NCI-H2107 treated with DMSO at 0.1 percent for 48 hours (cell line): ENCODE data around the gene OTOL1.

ENCODE experiments used
- DNase-seq: peaks from one replicate; lab custom pipeline; 2025; ENCODE audit not compliant: unreplicated experiment; lab: John Stamatoyannopoulos, UW

OTOL1 gene

DNA sequence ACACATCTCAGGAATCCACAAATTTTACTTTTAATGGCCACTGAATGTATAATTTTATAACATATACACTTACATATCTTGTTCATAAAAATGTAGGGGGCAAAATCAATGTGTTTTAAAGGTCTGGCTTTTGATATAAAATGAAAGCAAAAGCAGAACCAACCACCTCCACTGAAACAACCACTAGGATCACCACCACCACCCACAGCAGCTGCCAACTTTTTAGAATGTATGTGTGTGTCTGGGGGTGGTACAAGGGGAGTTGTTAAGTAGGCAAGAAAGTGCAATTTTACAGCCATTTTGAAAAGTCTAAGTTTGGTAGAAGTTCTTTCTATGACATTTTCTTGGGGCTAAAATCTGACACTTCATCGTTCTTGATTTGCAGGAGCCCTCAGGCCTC, 44.0 kb downstream of the OTOL1 start:
- DNase-seq, result no peak

GRCh38 chr3:161545824-161546223, 49.2 kb downstream of the OTOL1 start:
- no peak for DNase-seq

- no peak for DNase-seq
Measured at GRCh38 chr3:161548301-161548700, 51.7 kb downstream of the OTOL1 start.

- no peak for DNase-seq
Measured at GRCh38 chr3:161549261-161549660, 52.7 kb downstream of the OTOL1 start.

- no peak for DNase-seq
Measured at GRCh38 chr3:161550491-161551195, 54.0 kb downstream of the OTOL1 start.

DNA sequence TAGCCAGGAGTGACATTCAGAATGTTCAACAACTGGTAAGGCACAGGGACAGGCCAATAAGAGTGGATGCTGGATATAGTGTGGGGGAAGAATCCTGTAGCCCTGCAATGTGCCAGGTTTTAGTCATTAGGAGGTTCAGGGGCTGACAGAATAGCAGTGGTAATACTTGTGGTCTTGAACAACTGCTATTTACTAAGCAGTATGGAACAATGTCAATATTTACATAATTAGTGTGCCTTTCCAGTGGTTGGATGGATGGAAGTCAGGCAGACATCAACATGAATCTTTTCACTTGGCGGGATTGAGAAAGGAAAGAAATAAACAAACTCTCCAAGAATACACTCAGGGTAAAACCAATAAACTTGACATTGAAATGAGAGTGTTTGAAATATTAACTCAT, 55.1 kb downstream of the OTOL1 start:
- DNase-seq, result no peak

DNA sequence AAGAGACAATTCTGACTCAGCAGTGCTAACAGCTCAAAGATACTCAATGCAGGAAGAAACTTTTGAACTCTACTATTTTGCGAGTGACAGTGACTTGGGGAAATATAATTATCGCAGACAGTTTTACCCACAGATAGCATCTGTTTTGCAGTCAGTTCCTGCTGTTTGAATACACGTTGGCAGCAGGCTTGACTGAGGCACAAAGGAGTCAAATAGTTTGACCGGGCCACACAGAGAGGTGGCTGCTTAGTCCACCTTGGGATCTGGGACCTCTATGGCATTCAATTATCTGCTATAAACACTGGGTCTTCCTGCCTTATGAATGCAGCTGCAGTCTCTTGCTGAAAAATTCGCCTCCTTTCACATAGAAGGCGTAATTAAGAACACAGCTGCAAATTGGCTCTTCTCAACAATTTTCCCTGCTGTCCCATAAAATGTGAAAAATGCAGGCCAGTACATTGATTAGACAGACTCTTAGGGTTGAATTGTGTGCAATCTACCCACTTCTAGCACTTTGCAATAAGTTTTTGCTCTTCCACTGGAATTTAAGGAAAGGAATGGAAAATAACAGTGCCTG, 56.5 kb downstream of the OTOL1 start:
- DNase-seq, result no peak
